H1 (cell line): ENCODE data around the gene PGBD5. TPM values are rescaled to one million over a fixed set of nuclear protein-coding genes. Genes with fewer than 3 reads are reported as not detected.

Experiments
- CTCF ChIA-PET: fragments of 300-600 bp; sonication (Branson Sonifier 250); formaldehyde crosslinking; loops from one replicate; lab custom pipeline; 2021; ENCODE audit not compliant: partially characterized antibody; lab: Charles Lee
- POLR2A ChIA-PET: fragments of 300-600 bp; sonication (Branson Sonifier 250); formaldehyde crosslinking; loops from one replicate; lab custom pipeline; 2021; ENCODE audit warnings: inconsistent platforms; ENCODE audit not compliant: partially characterized antibody; lab: Charles Lee
- DNase-seq, 2 experiments: peaks; one replicate each; pipeline versions ENCODE4 v3.0.0 to v3.0.0-alpha.2; 2010 to 2022; ENCODE audit warnings: low spot score in 2 of 2, low read depth in 1 of 2, mixed read lengths in 1 of 2
- FAIRE-seq: peaks from 2 replicates; lab custom pipeline; 2011; peaks lifted over from hg19 to GRCh38; lab: Jason Lieb, UNC
- H2AFZ ChIP-seq: 2 replicates; pipeline ENCODE4 v1.8.1; 2012; ENCODE audit warnings: low read length, inconsistent platforms
- H2AK5ac ChIP-seq: 2 replicates; pipeline ENCODE4 v1.6.1; 2013; ENCODE audit warnings: low read depth, low read length
- H2BK120ac ChIP-seq: replicated peaks from 2 replicates; pipeline ENCODE3; 2013; ENCODE audit warnings: low read depth, low read length, inconsistent platforms
- H2BK12ac ChIP-seq: 2 replicates; pipeline ENCODE4 v1.6.1; 2013; ENCODE audit warnings: low read depth, low read length
- H2BK15ac ChIP-seq: 2 replicates; pipeline ENCODE4 v1.6.1; 2013; ENCODE audit warnings: low read length
- H2BK20ac ChIP-seq: 2 replicates; pipeline ENCODE4 v1.6.1; 2013; ENCODE audit warnings: low read length
- H2BK5ac ChIP-seq: 2 replicates; pipeline ENCODE4 v1.6.1; 2013; ENCODE audit warnings: low read depth, low read length
- H3K14ac ChIP-seq: 2 replicates; pipeline ENCODE4 v1.6.1; 2013; ENCODE audit warnings: inconsistent platforms; ENCODE audit not compliant: insufficient read length
- H3K18ac ChIP-seq: 2 replicates; pipeline ENCODE4 v1.6.1; 2013; ENCODE audit warnings: low read length; ENCODE audit errors: extremely low read depth
- H3K23ac ChIP-seq: 2 replicates; pipeline ENCODE4 v1.6.1; 2013; ENCODE audit warnings: inconsistent platforms; ENCODE audit not compliant: insufficient read length
- H3K23me2 ChIP-seq: 2 replicates; pipeline ENCODE4 v1.6.1; 2013; ENCODE audit warnings: low read depth, low read length
- H3K27ac ChIP-seq: 2 replicates; pipeline ENCODE4 v1.6.1; 2011; ENCODE audit warnings: low read depth, low read length, inconsistent platforms
- H3K27me3 ChIP-seq, 4 experiments: replicated peaks in 1 of 4; 1 replicate in 1 of 4; 2 replicates in 3 of 4; pipeline versions ENCODE4 v1.6.1 to v1.8.1; 2011 to 2013; ENCODE audit warnings: low read length in 3 of 4, mild to moderate bottlenecking in 3 of 4, inconsistent platforms in 2 of 4, mixed read lengths in 2 of 4, moderate library complexity in 1 of 4; ENCODE audit not compliant: control insufficient read depth in 3 of 4, insufficient read depth in 3 of 4; ENCODE audit errors: extremely low read depth in 1 of 4
- H3K36me3 ChIP-seq, 4 experiments: 2 replicates each; pipeline versions ENCODE4 v1.6.1 to v1.8.1; 2011 to 2013; ENCODE audit warnings: mild to moderate bottlenecking in 4 of 4, low read length in 3 of 4, moderate library complexity in 2 of 4, control low read depth in 1 of 4, inconsistent platforms in 1 of 4; ENCODE audit not compliant: insufficient read depth in 4 of 4, control insufficient read depth in 2 of 4
- H3K4ac ChIP-seq: replicated peaks from 2 replicates; pipeline ENCODE3; 2013; ENCODE audit warnings: low read length, low read depth, mixed read lengths, inconsistent platforms; ENCODE audit not compliant: insufficient read length
- H3K4me1 ChIP-seq, 4 experiments: replicated peaks in 1 of 4; 1 replicate in 1 of 4; 2 replicates in 3 of 4; pipeline versions ENCODE4 v1.6.1 to v1.8.1; 2011 to 2013; ENCODE audit warnings: low read length in 3 of 4, inconsistent platforms in 2 of 4, mixed read lengths in 1 of 4; ENCODE audit not compliant: insufficient read depth in 4 of 4, control insufficient read depth in 3 of 4
- H3K4me2 ChIP-seq, 2 experiments: 2 replicates each; pipeline versions ENCODE4 v1.6.1 to v1.8.1; 2011 to 2013; ENCODE audit warnings: low read depth in 2 of 2, low read length in 2 of 2, control low read depth in 1 of 2, inconsistent platforms in 1 of 2, mild to moderate bottlenecking in 1 of 2; ENCODE audit not compliant: insufficient read depth in 1 of 2
- H3K4me3 ChIP-seq, 4 experiments: fragments of 200-600, 300-600 bp in 1 of 4; sonication (generic), shearing (Covaris generic), sonication (Bioruptor Twin) in 1 of 4; 2 replicates each; pipeline versions ENCODE4 v1.5.1 to v1.8.1; 2011 to 2016; ENCODE audit warnings: low read length in 4 of 4, low read depth in 3 of 4, control low read depth in 2 of 4, inconsistent platforms in 2 of 4, mild to moderate bottlenecking in 2 of 4, mixed read lengths in 1 of 4, moderate library complexity in 1 of 4; ENCODE audit not compliant: insufficient read depth in 2 of 4; ENCODE audit errors: extremely low read depth in 1 of 4
- H3K56ac ChIP-seq: replicated peaks from 2 replicates; pipeline ENCODE3; 2013; ENCODE audit warnings: low read depth, mild to moderate bottlenecking, mixed read lengths, low read length, inconsistent platforms; ENCODE audit not compliant: insufficient read length
- H3K79me1 ChIP-seq: 2 replicates; pipeline ENCODE4 v1.6.1; 2013; ENCODE audit warnings: low read depth, low read length, control low read depth
- H3K79me2 ChIP-seq, 2 experiments: 2 replicates each; pipeline versions ENCODE4 v1.6.1 to v1.8.1; 2012 to 2013; ENCODE audit warnings: low read length in 2 of 2, mild to moderate bottlenecking in 2 of 2, inconsistent platforms in 1 of 2; ENCODE audit not compliant: insufficient read depth in 2 of 2, control insufficient read depth in 1 of 2
- H3K9ac ChIP-seq, 4 experiments: replicated peaks in 1 of 4; 1 replicate in 1 of 4; 2 replicates in 3 of 4; pipeline versions ENCODE4 v1.6.1 to v1.8.1; 2011 to 2013; ENCODE audit warnings: low read depth in 3 of 4, low read length in 3 of 4, control low read depth in 2 of 4, mild to moderate bottlenecking in 2 of 4, moderate library complexity in 2 of 4, inconsistent platforms in 1 of 4; ENCODE audit errors: extremely low read depth in 1 of 4
- H3K9me3 ChIP-seq, 2 experiments: 2 replicates each; pipeline versions ENCODE4 v1.6.1 to v1.8.1; 2012 to 2013; ENCODE audit warnings: mild to moderate bottlenecking in 2 of 2, moderate library complexity in 2 of 2, control low read depth in 1 of 2, inconsistent platforms in 1 of 2, low read depth in 1 of 2, low read length in 1 of 2, mixed read lengths in 1 of 2; ENCODE audit not compliant: insufficient read depth in 2 of 2
- H4K20me1 ChIP-seq, 2 experiments: replicated peaks in 1 of 2; 2 replicates each; pipeline versions ENCODE3 to v1.8.1; 2011 to 2013; ENCODE audit warnings: inconsistent platforms in 2 of 2, low read length in 2 of 2, mild to moderate bottlenecking in 1 of 2; ENCODE audit not compliant: insufficient read depth in 2 of 2, control insufficient read depth in 1 of 2
- H4K5ac ChIP-seq: 2 replicates; pipeline ENCODE4 v1.6.1; 2013; ENCODE audit warnings: low read length, low read depth, mixed read lengths, inconsistent platforms; ENCODE audit not compliant: insufficient read length
- H4K8ac ChIP-seq: 2 replicates; pipeline ENCODE4 v1.8.0; 2013; ENCODE audit warnings: mild to moderate bottlenecking, moderate library complexity, low read length, inconsistent platforms; ENCODE audit not compliant: insufficient read depth; ENCODE audit errors: extremely low read depth
- H4K91ac ChIP-seq: replicated peaks from 2 replicates; pipeline ENCODE3; 2013; ENCODE audit warnings: low read length, mixed read lengths, inconsistent platforms; ENCODE audit not compliant: insufficient read length
- ATF2 ChIP-seq: IDR thresholded peaks from 2 replicates; pipeline ENCODE4 v1.6.1; 2012; ENCODE audit warnings: low read length, inconsistent platforms
- CTBP2 ChIP-seq: IDR thresholded peaks from 2 replicates; pipeline ENCODE4 v1.7.0; 2011; ENCODE audit warnings: borderline replicate concordance, mild to moderate bottlenecking, moderate library complexity, mixed read lengths, low read length; ENCODE audit not compliant: insufficient read depth, insufficient read length
- KDM5A ChIP-seq: fragments of 200-600 bp; IDR thresholded peaks from 2 replicates; pipeline ENCODE4 v1.7.1; 2012; ENCODE audit warnings: mild to moderate bottlenecking, low read length, inconsistent platforms, mixed read lengths
- MAX ChIP-seq: IDR thresholded peaks from 2 replicates; pipeline ENCODE4 v1.6.1; 2012; ENCODE audit warnings: inconsistent platforms
- RAD21 ChIP-seq, 2 experiments: IDR thresholded peaks in 1 of 2; conservative IDR thresholded peaks in 1 of 2; 2 replicates each; pipeline ENCODE4 v1.6.1; 2011; ENCODE audit warnings: low read depth in 2 of 2, low read length in 2 of 2, improper control_type of control experiment in 1 of 2, inconsistent platforms in 1 of 2, mild to moderate bottlenecking in 1 of 2, moderate library complexity in 1 of 2
- RFX5 ChIP-seq: IDR thresholded peaks from 2 replicates; pipeline ENCODE4 v1.6.1; 2011; ENCODE audit warnings: low read depth, low read length, improper control_type of control experiment, borderline replicate concordance
- RXRA ChIP-seq: IDR thresholded peaks from 2 replicates; pipeline ENCODE4 v1.6.1; 2011; ENCODE audit warnings: low read depth, mild to moderate bottlenecking, low read length, moderate library complexity; ENCODE audit not compliant: insufficient read depth
- SAP30 ChIP-seq: fragments of 300-600 bp; sonication (generic); IDR thresholded peaks from 2 replicates; pipeline ENCODE4 v1.7.1; 2012; ENCODE audit warnings: low read length, moderate library complexity, mild to moderate bottlenecking, inconsistent platforms; ENCODE audit not compliant: insufficient read depth, insufficient replicate concordance
- SIRT6 ChIP-seq: IDR thresholded peaks from one replicate; pipeline ENCODE4 v1.7.1; 2012; ENCODE audit warnings: low read length, inconsistent platforms
- SRF ChIP-seq: IDR thresholded peaks from 2 replicates; pipeline ENCODE4 v1.6.1; 2011; ENCODE audit warnings: mild to moderate bottlenecking, low read depth, low read length, moderate library complexity
- WGBS, 2 experiments: shearing (Covaris generic) in 1 of 2; methylation state at CpG; one replicate each; pipeline versions ENCODE4 v1.1.6 to v1.1.7; 2013 to 2015; ENCODE audit warnings: low lambda C conversion rate in 2 of 2, mixed read lengths in 2 of 2, inconsistent platforms in 1 of 2, low coverage in 1 of 2, missing lambda C conversion rate in 1 of 2; ENCODE audit not compliant: insufficient replicate concordance in 2 of 2, insufficient coverage in 1 of 2, insufficient read length in 1 of 2; ENCODE audit errors: extremely low coverage in 1 of 2, missing lambda C conversion rate in 1 of 2; 5-methylcytosine and 5-hydroxymethylcytosine counted together
- polyA plus RNA-seq, 7 experiments: library from polyadenylated mRNA; depleted of rRNA in 3 of 7; stranded (reverse) in 5 of 7; unstranded in 2 of 7; fragments of >200 nt in 5 of 7; fragments of 200-250 nt in 2 of 7; gene quantifications; 1 replicate in 5 of 7; 2 replicates in 1 of 7; 4 replicates in 1 of 7; pipeline versions ENCODE4 v1.2.1 to v1.2.3, GENCODE V29; 2011 to 2013; ENCODE audit warnings: missing spikeins in 2 of 7, mixed read lengths in 2 of 7
- total RNA-seq: library from RNA; stranded (reverse); fragmentation: NEBNext Ultra II Directional; extraction: Animal tissue kit (Norgen Biotek cat#: 25700); gene quantifications from 2 replicates; pipeline ENCODE4 v1.2.1, GENCODE V29; 2021

Gene PGBD5
- total and polyA plus RNA-seq, 2 of the 8 experiments (the other 6 are each of a cell fraction or from before 2014, with no cell fraction given): 16.3 to 18.4 TPM

GRCh38 chr1:230359992-230360668 lies 66.0 kb downstream of the PGBD5 start:
- no peak overlapping the region for H2BK20ac ChIP-seq
- no peak for TF ChIP-seq SAP30
- TF ChIP-seq KDM5A: no peak
- TF ChIP-seq SIRT6: no peak
- no peak for TF ChIP-seq SRF
- TF ChIP-seq RXRA: no peak
- no peak for TF ChIP-seq MAX
- TF ChIP-seq ATF2: no peak
- no peak for TF ChIP-seq RFX5
- TF ChIP-seq CTBP2: no peak
- no peak for TF ChIP-seq RAD21 (IDR thresholded peaks at IDR 0.05 in 1 of 2, conservative IDR thresholded peaks at IDR 0.05 in 1 of 2; ENCODE audit: low read depth in 2 of 2, low read length in 2 of 2)

More at GRCh38 chr1:230359992-230360668, 66.0 kb downstream of the PGBD5 start:
- Histone ChIP-seq H3K9ac (no peak overlapping the region), H3K79me1 (no peaks in the 10 kb centered on the region), H3K27ac (no peak overlapping the region), H4K91ac (no peak overlapping the region), H3K27me3 (no peaks in the 10 kb centered on the region), H3K56ac (no peak overlapping the region), H4K8ac (no peak overlapping the region), H3K4me2 (no peak overlapping the region), H3K79me2 (no peaks in the 10 kb centered on the region; a peak in 1 of 4 replicates), H2AK5ac (no peak overlapping the region), H3K23ac (no peak overlapping the region), H3K23me2 (no peaks in the 10 kb centered on the region), H3K4me1 (no peaks in the 10 kb centered on the region; a peak in 1 of 7 replicates), H3K14ac (no peak overlapping the region), H4K20me1 (no peaks in the 10 kb centered on the region), H3K18ac (no peak overlapping the region), H4K5ac (no peak overlapping the region), H3K9me3 (no peaks in the 10 kb centered on the region), H3K4me3 (no peak overlapping the region), H2AFZ (no peak overlapping the region), H2BK15ac (no peak overlapping the region), H3K36me3 (peaks cover 0 to 2% (median 0%) of the 10 kb centered on the region in 4 experiments; a peak in 1 of 8 replicates), H3K4ac (no peak overlapping the region), H2BK120ac (no peak overlapping the region), H2BK12ac (no peak overlapping the region), H2BK5ac (no peak overlapping the region)
- CTCF ChIA-PET: no interaction called here
- DNase-seq (no peak), FAIRE-seq (no peak)
- 88% methylated on average over 7 of the region's 7 CpGs; no CpG with 5 or more reads in 1 of the 2 experiments for WGBS, 2 experiments
- POLR2A ChIA-PET: interaction anchor here (1.1 kb wide), 1 partner anchor 21 kb away, joined by 3 read pairs; no protein-coding TSS in a partner anchor
